Eye (tissue), 1 donor: ENCODE data around the gene P2RX4.
A peak's percentile ranks its signal among the peaks of the same experiment; 100 is the strongest.
"Not testable (repeated sequence)": the region's sequence is repeated elsewhere in the genome, so short reads cannot be mapped to it uniquely, and the experiment has no call there.

ENCODE experiments used
- DNase-seq: peaks from one replicate; pipeline ENCODE4 v3.0.0-alpha.2; 2015

Gene P2RX4

GRCh38 chr12:121245951-121246350 is 36.0 kb downstream of the P2RX4 start:
- DNase-seq: no peak

GRCh38 chr12:121246893-121247557 is 37.1 kb downstream of the P2RX4 start:
- DNase-seq: no peak

- no peak for DNase-seq
Observed at GRCh38 chr12:121248622-121249021, 38.7 kb downstream of the P2RX4 start.

- no peak for DNase-seq
Observed at GRCh38 chr12:121250359-121250758, 40.4 kb downstream of the P2RX4 start.

GRCh38 chr12:121251838-121252237 is 41.9 kb downstream of the P2RX4 start:
- DNase-seq: no peak

- no peak for DNase-seq
Observed at GRCh38 chr12:121252712-121253345, 42.9 kb downstream of the P2RX4 start.

- DNase-seq: no peak
Observed at GRCh38 chr12:121253638-121254335, 43.9 kb downstream of the P2RX4 start.

- peak; percentile 56 for DNase-seq
Observed at GRCh38 chr12:121255433-121255832, 45.5 kb downstream of the P2RX4 start.

- DNase-seq: not testable (repeated sequence)
Observed at GRCh38 chr12:121257704-121258449, 47.9 kb downstream of the P2RX4 start.

- no peak for DNase-seq
Observed at GRCh38 chr12:121259074-121259473, 49.1 kb downstream of the P2RX4 start.

GRCh38 chr12:121260091-121260490 is 50.2 kb downstream of the P2RX4 start:
- DNase-seq: no peak

GRCh38 chr12:121261398-121261797 is 51.5 kb downstream of the P2RX4 start:
- no peak for DNase-seq

GRCh38 chr12:121263206-121263935 is 53.4 kb downstream of the P2RX4 start:
- no peak for DNase-seq

GRCh38 chr12:121264135-121264534 is 54.2 kb downstream of the P2RX4 start:
- no peak for DNase-seq

- no peak for DNase-seq
Observed at GRCh38 chr12:121264951-121265515, 55.1 kb downstream of the P2RX4 start.

- no peak for DNase-seq
Observed at GRCh38 chr12:121267822-121268221, 57.9 kb downstream of the P2RX4 start.

- DNase-seq: no peak
Observed at GRCh38 chr12:121273364-121273896, 63.5 kb downstream of the P2RX4 start.

GRCh38 chr12:121274036-121274763 is 64.3 kb downstream of the P2RX4 start:
- DNase-seq: no peak

- DNase-seq: no peak
Observed at GRCh38 chr12:121277374-121277759, 67.4 kb downstream of the P2RX4 start.

- DNase-seq: no peak
Observed at GRCh38 chr12:121278169-121279070, 68.5 kb downstream of the P2RX4 start.
